NCI-H2029 treated with DMSO at 0.1 percent for 48 hours (cell line): Measurements from ENCODE around the gene LIPK.
"Not testable (repeated sequence)": the region's sequence is repeated elsewhere in the genome, so short reads cannot be mapped to it uniquely, and the experiment has no call there.

Source experiments
- DNase-seq: peaks from one replicate; lab custom pipeline; 2025; lab: John Stamatoyannopoulos, UW

The LIPK gene, protein sequence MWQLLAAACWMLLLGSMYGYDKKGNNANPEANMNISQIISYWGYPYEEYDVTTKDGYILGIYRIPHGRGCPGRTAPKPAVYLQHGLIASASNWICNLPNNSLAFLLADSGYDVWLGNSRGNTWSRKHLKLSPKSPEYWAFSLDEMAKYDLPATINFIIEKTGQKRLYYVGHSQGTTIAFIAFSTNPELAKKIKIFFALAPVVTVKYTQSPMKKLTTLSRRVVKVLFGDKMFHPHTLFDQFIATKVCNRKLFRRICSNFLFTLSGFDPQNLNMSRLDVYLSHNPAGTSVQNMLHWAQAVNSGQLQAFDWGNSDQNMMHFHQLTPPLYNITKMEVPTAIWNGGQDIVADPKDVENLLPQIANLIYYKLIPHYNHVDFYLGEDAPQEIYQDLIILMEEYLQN

DNA sequence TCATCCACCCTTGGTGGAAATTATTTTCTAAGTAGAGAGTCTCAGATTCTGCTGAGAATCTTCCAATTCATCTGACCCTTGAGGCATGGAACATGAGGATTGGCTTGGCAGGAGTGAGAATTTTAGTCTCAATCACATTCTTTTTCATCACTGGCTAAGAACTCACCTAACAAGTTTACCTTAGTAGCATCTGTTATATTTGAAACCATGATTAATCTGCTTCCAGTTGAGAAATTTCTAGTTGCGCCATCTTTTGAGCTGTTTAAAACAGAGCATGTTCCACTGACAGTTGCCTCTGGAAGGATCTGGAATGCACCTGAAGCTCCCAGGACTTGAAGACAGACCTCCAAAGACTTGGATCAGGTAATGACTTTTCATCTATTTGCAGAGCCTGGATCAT, at the start of gene LIPK:
LIPK (plus strand) TSS at position 292 of the 400 bp plus-strand sequence. CDS start 18,295 bp downstream, outside the sequence.
- DNase-seq, result no peak

DNA sequence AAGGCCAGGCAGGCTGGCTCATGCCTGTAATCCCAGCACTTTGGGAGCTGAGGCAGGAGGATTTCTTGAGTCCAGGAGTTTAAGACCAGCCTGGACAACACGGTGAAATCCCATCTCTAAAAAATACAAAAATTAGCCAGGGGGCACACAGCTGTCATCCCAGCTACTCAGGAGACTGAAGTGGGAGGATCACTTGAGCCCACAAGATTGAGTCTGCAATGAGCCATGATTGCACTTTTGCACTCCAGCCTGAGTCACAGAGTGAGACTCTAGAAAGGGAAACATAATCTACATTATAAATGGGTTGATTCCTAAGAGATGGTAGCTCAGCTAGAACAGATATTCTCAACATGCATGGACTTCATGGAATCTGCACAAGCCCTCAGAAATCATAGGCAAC, 48.1 kb upstream of the LIPK start:
- no peak for DNase-seq

DNA sequence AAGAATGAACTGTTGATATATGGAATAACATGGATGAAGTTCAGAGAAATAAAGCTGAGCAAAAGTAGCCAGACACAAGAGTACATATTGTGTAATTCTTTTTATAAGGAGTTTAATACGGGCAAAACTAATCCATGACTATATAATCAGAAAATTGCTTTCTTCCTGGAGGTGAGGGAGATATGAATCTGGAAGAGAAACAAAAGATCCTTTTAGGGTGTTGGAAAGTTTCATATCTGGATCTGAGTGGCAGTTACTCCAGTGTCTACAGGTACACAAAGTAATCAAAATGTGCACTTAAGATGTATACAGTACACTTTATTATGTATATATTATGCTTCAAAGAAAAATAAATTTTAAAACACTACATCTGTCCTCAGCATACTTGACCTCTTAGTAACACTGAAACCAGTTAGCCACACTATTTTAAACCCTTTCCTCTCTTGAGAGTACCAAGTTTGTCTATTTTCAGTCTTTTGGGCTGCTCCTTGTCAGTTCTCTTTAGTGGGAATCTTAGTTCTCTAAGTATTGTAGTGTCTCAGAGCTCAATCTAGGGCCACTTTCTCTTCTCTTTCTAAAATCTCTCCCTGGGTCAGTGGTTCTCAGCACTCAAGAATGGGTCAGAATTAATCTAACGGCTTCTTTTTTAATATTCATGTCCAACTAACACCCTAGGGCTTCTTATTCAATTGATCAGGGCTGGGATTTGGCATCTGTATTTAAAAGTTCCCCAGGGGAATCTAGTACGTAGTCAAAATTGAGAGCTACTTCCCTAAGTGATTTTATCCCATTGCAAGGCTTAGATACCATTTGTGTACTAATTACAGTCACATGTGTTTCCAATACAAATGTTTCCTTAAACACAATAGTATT, 46.1 kb upstream of the LIPK start:
- DNase-seq, result no peak

DNA sequence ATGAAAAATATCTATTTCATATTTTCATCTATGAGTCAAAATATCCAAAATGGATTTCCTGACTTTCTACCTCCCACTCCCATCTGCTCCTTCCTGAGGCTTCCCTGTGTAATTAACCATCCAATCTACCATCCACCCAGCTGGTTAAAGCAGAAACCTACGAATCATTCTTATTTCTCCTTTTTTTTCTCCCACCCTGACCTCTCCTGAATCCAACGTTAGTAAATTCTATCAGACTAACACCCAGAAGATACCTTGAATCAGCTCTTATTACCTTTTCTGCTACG, 45.5 kb upstream of the LIPK start:
- no peak for DNase-seq

DNA sequence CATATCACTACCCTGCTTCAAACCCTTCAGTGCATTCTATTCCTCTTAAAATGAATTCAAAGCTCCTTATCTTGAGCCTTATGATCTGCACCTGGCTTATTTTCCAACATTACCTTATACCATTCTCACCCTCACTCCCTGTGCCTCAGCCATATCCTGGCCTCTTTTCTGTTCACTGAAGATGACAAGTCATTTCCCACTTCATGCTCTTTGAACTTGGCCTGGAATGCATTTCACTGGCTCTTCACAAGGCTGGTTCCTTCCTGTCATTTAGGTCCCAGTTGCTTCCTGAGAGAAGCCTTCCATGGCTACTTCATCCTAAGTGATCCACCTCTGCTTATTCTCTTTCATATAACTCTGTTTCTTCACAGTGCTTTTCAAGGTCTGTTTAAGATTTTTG, 45.0 kb upstream of the LIPK start:
- DNase-seq, result no peak

DNA sequence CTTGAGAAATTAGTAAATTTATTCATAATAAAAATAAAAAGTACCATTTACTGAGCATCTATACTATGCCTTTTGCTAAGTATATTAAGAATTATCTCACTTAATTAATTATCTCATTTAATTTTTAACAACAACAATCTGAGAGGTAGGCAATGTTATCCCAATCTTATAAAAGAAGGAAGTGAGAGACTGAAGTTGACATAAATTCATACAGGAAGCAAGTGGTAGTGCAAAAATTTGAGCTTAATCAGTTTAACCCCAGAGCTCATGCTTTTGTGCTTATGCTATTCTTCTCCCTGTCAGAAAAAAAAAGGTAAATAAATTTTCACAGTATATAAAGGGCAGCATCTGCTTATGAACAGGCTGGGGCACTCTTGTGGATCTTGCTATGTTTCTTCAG, 44.5 kb upstream of the LIPK start:
- no peak for DNase-seq

- DNase-seq, result not testable (repeated sequence)
Measured at GRCh38 chr10:88663153-88663552, 42.9 kb upstream of the LIPK start.

DNA sequence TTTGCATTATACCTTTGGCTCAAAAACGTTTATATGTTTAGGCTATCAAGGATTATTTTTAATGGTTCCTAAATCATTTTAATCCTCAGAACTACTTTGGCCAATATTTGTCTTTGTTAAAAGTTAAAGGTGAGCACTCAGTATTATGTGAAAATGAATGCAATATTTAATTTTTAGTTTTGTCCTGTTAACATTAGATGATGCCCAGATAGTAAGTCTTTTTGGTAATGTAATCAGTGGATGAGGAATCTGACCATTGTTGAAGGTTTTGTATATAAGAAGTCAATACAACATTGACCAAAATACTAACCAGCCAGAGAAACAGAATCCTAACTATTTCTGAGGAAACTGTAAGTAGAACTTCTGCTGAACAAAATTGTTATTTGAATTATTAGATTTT, 41.9 kb upstream of the LIPK start, which contains the start of gene LIPF:
LIPF (plus strand) TSS at position 301 of the 400 bp plus-strand sequence. CDS start 2,856 bp downstream, outside the sequence.
- DNase-seq, result no peak

DNA sequence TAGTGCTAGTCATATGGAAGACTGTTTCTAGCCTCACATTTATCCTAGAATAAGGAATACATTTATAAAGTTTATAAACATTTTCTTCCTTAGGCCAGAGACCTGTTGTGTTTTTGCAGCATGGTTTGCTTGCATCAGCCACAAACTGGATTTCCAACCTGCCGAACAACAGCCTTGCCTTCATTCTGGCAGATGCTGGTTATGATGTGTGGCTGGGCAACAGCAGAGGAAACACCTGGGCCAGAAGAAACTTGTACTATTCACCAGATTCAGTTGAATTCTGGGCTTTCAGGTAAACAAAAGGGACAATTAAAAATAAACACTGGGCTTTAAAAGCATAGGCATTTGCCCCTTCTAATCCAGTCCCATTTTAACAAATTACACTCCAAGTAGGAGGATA, 37.6 kb upstream of the LIPK start:
- DNase-seq, result no peak

- DNase-seq, result no peak
Measured at GRCh38 chr10:88670497-88670896, 35.6 kb upstream of the LIPK start.

DNA sequence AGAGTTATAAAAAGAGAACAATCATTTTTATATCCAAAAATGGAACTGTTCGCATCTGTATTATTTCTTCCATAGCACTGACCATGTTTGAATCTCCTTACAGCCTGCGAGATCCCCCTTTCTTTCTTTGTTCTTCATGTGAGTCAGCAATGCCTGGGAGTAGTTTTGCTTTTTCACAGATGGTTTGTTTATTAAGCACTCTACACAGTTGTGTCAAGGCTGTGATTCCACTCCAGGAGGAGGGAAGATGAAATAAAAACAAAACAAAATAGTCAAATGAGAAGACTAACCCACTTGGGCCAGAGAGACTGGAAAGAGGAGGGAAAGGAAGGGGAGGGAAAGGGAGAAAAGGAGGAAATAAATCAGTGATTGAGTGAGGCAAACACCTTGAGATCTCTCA, 34.0 kb upstream of the LIPK start:
- DNase-seq, result no peak

GRCh38 chr10:88676283-88677060, 29.6 kb upstream of the LIPK start:
- DNase-seq, result no peak

DNA sequence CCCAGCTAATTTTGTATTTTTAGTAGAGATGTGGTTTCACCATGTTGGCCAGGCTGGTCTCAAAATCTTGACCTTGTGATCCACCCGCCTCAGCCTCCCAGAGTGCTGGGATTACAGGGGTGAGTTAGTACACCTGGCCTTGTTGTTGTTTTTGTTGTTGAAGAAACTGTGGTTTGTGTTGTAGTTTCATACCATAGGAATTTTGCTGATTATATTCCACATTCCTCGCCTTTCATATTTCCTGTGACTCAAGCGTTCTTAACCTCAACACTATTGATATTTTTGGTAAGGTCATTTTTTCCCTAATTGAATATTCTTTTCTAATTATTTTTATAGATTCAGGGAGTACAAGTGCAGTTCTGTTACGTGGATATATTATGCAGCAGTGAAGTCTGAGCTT, 25.1 kb upstream of the LIPK start:
- no peak for DNase-seq

DNA sequence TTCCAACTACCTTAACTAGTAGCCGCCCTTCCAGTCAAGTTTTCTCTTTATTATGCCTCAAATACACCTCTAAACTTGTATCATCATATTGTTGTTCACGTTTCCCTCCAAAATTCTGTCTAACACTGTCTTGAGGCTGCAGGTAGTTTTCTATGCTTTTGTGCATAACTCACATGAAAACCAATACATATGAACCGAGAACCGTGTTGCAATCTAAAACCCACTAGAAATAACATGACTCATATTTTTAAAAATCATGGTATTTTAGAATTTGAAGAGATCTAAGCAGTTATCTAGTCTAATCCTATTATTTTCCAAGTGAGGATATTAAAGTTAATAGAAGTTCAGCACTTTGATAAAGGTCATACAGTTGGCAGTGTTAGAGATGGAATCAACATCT, 23.6 kb upstream of the LIPK start:
- DNase-seq, result no peak

GRCh38 chr10:88687853-88688467, 18.1 kb upstream of the LIPK start:
- DNase-seq, result peak; percentile 9

- no peak for DNase-seq
Measured at GRCh38 chr10:88689366-88689765, 16.7 kb upstream of the LIPK start.

- no peak for DNase-seq
Measured at GRCh38 chr10:88693392-88694020, 12.5 kb upstream of the LIPK start.

DNA sequence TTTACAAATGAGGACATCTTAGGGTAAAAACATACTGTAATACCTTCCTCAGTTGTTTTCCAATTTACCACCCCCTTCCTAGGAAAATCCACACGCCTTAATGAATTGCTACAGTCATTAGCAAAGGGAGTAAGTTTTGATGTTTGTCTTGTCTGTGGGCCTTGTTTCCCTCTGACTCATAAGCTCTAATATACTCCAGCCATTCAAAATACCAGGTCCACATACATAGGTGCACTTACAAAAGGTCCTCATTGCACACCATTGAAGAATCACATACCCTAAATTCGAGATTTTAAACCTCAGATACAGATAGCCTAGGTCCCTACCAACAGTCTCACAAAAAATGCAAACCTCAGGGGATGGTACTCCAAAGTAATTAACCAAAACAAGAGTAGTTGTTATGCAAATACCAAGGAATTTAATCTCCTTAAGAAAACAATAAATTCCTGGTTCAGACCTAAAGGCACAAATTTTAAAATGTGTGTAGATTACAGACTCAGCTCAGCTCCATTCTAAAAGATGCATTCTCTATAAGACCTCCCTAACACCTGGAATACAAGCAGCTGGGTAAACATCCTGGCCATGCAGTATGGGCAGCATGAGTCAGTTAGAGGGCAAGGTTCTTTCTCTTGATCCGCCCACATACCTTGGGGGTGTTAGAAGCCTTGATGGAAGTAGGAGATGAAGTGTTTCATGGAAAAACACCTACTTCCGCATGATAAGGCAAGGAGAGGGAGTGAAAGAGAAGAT, 3.0 kb upstream of the LIPK start:
- DNase-seq, result peak; percentile 18

GRCh38 chr10:88707429-88708155, 1.5 kb downstream of the LIPK start:
- no peak for DNase-seq

GRCh38 chr10:88709361-88709760, 3.3 kb downstream of the LIPK start:
- not testable (repeated sequence) for DNase-seq
